ENCODE results near the gene NDUFB2.

NDUFB2 gene

DNA sequence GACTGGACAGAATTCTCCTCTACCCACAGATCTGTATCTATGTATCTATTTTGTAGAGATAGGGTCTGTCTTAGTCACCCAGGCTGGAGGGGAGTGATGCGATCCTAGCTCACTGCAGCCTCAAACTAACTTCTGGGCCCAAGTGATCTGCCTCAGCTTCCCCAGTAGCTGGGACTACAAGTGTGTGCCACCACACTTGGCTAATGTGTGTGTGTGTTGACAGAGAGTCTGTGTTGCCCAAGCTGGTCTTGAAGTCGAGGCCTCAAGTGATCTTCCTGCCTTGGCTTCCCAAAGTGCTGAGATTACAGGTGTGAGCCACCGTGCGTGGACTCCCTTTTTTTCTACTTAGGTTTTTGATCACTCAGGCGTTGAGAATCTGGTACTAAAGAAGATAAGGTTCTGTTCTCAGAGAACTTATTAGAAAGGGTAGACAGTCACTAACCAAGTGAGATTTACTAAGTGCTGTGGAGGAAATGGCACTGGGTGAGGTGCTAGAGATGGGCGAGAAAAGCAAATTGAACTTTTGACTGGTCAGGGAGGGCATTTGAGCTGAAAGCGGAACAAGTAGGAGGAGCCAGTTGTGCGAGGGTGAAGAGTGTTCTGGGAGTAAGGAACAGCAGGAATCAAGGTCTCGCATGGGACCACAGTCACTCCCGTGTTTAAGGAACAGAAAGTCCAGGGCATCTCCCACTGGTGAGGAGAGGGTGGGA, 18.0 kb downstream of the NDUFB2 start:
- Histone ChIP-seq H3K79me2 (ENCODE audit: insufficient read depth, low read length) (no peaks in the 10 kb centered on the region), H3K4me1 (ENCODE audit: insufficient read depth, low read length, poor library complexity, severe bottlenecking) (peaks cover 2% of the 10 kb centered on the region), H3F3A (ENCODE audit: low read depth) (no peaks in the 10 kb centered on the region), H2AFZ (ENCODE audit: low read length) (no peak overlapping the region), H3K4me2 (ENCODE audit: low read depth, low read length, poor library complexity, severe bottlenecking) (no peak overlapping the region), H3K36me3 (ENCODE audit: insufficient read depth, low read length) (no peaks in the 10 kb centered on the region), H3K9ac (ENCODE audit: low read depth, low read length, poor library complexity, severe bottlenecking) (no peak overlapping the region), H3K27me3 (ENCODE audit: insufficient read depth, low read length, poor library complexity, severe bottlenecking) (no peaks in the 10 kb centered on the region), H4K20me1 (ENCODE audit: insufficient read depth, low read length, poor library complexity, severe bottlenecking) (no peaks in the 10 kb centered on the region), H3K4me3 (ENCODE audit: low read length, poor library complexity, severe bottlenecking) (no peak overlapping the region), H3K9me2 (replicated peaks; ENCODE audit: low read depth, low read length) (no peaks in the 10 kb centered on the region), H3K9me3 (ENCODE audit: insufficient read depth, low read depth, low read length) (no peaks in the 10 kb centered on the region)
- TF ChIP-seq, protein P1, sequence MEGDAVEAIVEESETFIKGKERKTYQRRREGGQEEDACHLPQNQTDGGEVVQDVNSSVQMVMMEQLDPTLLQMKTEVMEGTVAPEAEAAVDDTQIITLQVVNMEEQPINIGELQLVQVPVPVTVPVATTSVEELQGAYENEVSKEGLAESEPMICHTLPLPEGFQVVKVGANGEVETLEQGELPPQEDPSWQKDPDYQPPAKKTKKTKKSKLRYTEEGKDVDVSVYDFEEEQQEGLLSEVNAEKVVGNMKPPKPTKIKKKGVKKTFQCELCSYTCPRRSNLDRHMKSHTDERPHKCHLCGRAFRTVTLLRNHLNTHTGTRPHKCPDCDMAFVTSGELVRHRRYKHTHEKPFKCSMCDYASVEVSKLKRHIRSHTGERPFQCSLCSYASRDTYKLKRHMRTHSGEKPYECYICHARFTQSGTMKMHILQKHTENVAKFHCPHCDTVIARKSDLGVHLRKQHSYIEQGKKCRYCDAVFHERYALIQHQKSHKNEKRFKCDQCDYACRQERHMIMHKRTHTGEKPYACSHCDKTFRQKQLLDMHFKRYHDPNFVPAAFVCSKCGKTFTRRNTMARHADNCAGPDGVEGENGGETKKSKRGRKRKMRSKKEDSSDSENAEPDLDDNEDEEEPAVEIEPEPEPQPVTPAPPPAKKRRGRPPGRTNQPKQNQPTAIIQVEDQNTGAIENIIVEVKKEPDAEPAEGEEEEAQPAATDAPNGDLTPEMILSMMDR (conservative IDR thresholded peaks at IDR 0.05; ENCODE audit: low read length): no peak
- TF ChIP-seq EZH2phosphoT487 (IDR thresholded peaks at IDR 0.05; ENCODE audit: borderline replicate concordance): no peak

GRCh38 chr7:140719721-140720120, 23.2 kb downstream of the NDUFB2 start:
- Histone ChIP-seq H3K4me1 (ENCODE audit: insufficient read depth, low read length, poor library complexity, severe bottlenecking) (peaks cover 10% of the 10 kb centered on the region), H3K79me2 (ENCODE audit: insufficient read depth, low read length) (no peaks in the 10 kb centered on the region), H3K4me3 (ENCODE audit: low read length, poor library complexity, severe bottlenecking) (no peak overlapping the region), H3F3A (ENCODE audit: low read depth) (no peaks in the 10 kb centered on the region), H3K4me2 (ENCODE audit: low read depth, low read length, poor library complexity, severe bottlenecking) (no peak overlapping the region), H3K27me3 (ENCODE audit: insufficient read depth, low read length, poor library complexity, severe bottlenecking) (no peaks in the 10 kb centered on the region), H2AFZ (ENCODE audit: low read length) (no peak overlapping the region), H3K9ac (ENCODE audit: low read depth, low read length, poor library complexity, severe bottlenecking) (no peak overlapping the region), H3K9me2 (replicated peaks; ENCODE audit: low read depth, low read length) (no peaks in the 10 kb centered on the region), H4K20me1 (ENCODE audit: insufficient read depth, low read length, poor library complexity, severe bottlenecking) (no peaks in the 10 kb centered on the region), H3K36me3 (ENCODE audit: insufficient read depth, low read length) (no peaks in the 10 kb centered on the region), H3K9me3 (ENCODE audit: insufficient read depth, low read depth, low read length) (no peaks in the 10 kb centered on the region)
- TF ChIP-seq, protein P1 (conservative IDR thresholded peaks at IDR 0.05; ENCODE audit: low read length): no peak
- no peak for TF ChIP-seq EZH2phosphoT487 (IDR thresholded peaks at IDR 0.05; ENCODE audit: borderline replicate concordance)

DNA sequence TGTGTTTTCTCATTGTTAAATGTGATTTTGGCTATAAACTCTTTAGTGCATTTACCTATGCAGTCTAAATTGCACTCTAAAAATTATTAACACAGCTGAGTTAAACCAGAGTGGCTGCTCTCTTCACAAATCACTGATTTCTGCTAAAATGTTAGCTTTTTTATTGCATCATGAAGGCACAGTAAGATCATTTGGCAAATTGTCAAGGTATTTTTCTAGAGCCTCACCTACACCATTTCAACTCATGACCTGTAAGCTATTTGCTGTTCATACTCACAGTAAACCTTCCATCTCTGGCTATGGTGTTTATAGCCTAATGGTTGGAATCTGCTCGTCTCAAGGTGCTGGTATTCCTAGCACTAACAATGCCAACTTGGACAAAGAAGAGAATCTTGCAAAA, 25.7 kb downstream of the NDUFB2 start:
- Histone ChIP-seq H3F3A (ENCODE audit: low read depth) (no peaks in the 10 kb centered on the region), H4K20me1 (ENCODE audit: insufficient read depth, low read length, poor library complexity, severe bottlenecking) (no peaks in the 10 kb centered on the region), H3K36me3 (ENCODE audit: insufficient read depth, low read length) (no peaks in the 10 kb centered on the region; the same call in 1 of the 2 replicates), H3K4me1 (ENCODE audit: insufficient read depth, low read length, poor library complexity, severe bottlenecking) (peaks cover 10% of the 10 kb centered on the region), H3K4me2 (ENCODE audit: low read depth, low read length, poor library complexity, severe bottlenecking) (no peak overlapping the region), H2AFZ (ENCODE audit: low read length) (no peak overlapping the region), H3K27me3 (ENCODE audit: insufficient read depth, low read length, poor library complexity, severe bottlenecking) (no peaks in the 10 kb centered on the region), H3K9ac (ENCODE audit: low read depth, low read length, poor library complexity, severe bottlenecking) (no peak overlapping the region), H3K9me3 (ENCODE audit: insufficient read depth, low read depth, low read length) (no peaks in the 10 kb centered on the region), H3K9me2 (replicated peaks; ENCODE audit: low read depth, low read length) (no peaks in the 10 kb centered on the region), H3K4me3 (ENCODE audit: low read length, poor library complexity, severe bottlenecking) (no peak overlapping the region), H3K79me2 (ENCODE audit: insufficient read depth, low read length) (no peaks in the 10 kb centered on the region)
- TF ChIP-seq EZH2phosphoT487 (IDR thresholded peaks at IDR 0.05; ENCODE audit: borderline replicate concordance): no peak
- TF ChIP-seq, protein P1 (conservative IDR thresholded peaks at IDR 0.05; ENCODE audit: low read length): no peak
